GM12801 (cell line): ENCODE data around the gene JMJD7.

Experiments
- TF ChIP-seq, protein P1 (sequence below): IDR thresholded peaks from one replicate; pipeline ENCODE4 v1.5.1; 2011; ENCODE audit warnings: control low read depth; ENCODE audit not compliant: insufficient read length; ENCODE audit errors: extremely low read depth

The JMJD7 gene

DNA sequence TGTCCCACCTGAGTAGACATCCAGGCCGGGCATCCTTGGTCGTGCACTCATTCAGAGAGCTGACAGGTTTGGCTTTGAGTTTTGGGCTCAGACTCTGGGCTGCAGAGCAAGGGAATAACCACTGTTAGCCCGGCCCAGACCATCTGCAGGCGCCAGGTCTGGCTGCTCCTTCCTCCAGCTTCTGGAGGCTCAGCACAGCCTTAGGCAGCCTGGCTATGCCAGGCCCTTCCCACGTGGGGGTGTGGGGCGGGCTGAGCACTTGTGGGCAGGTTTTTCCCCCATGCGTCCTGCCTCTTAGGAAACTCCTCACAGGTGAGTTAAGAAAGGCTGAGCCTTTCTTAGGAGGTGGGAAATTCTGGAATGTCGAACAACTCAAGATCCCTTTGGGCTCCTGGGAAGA is 22.0 kb downstream of the JMJD7 start:
- TF ChIP-seq, protein P1, sequence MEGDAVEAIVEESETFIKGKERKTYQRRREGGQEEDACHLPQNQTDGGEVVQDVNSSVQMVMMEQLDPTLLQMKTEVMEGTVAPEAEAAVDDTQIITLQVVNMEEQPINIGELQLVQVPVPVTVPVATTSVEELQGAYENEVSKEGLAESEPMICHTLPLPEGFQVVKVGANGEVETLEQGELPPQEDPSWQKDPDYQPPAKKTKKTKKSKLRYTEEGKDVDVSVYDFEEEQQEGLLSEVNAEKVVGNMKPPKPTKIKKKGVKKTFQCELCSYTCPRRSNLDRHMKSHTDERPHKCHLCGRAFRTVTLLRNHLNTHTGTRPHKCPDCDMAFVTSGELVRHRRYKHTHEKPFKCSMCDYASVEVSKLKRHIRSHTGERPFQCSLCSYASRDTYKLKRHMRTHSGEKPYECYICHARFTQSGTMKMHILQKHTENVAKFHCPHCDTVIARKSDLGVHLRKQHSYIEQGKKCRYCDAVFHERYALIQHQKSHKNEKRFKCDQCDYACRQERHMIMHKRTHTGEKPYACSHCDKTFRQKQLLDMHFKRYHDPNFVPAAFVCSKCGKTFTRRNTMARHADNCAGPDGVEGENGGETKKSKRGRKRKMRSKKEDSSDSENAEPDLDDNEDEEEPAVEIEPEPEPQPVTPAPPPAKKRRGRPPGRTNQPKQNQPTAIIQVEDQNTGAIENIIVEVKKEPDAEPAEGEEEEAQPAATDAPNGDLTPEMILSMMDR = no peak

DNA sequence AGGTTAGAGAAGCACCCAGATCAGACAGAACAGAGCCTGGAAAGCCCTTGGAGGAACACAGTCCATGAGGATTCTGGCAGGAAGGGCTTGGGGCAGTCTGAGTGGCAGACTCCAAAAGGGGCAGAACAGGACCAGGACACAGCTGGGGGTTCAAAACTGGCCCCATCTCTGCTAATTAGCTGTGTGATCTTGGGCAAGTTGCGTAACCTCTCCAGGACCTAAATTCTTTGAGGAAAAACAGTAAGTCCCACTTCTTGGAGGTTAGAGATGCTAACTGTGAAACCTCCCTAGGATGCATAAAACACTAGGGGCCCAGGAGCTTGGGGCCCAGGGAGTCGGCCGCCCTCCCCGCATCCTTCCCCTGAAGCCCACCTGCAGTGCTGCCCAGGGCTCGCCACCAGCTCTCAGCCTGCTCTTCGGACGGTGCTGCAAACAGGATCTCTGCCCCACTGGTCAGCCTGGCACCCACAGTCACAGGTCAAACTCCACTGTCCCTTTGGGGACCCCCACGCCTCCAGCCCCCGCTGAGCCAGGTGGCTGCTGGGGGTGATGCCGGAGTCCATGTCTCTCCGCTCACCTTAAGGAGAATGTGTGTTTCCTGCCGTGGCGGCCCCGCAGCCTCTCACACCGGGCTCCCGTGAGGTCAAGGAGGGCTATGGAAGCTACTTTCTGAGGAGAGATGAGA is 22.7 kb downstream of the JMJD7 start:
- TF ChIP-seq, protein P1 = no peak

DNA sequence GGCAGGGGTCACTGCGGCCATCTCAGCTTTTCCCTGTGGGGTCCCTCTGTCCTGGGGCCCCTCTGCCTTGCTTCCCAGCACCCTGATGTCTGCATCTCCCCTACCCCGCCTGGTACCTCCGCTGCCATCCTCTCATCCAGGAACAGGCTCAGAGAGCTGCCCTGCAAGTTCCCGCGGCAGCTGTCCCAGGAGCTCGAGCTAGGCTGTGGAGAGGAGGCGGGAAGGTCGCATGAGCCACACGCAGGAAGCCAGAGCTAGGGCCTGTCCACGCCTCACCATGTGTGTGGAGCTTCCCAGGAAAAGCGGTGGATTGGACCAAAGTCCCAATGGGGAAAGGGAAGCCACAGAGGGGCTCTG is 23.3 kb downstream of the JMJD7 start:
- TF ChIP-seq, protein P1 = no peak

DNA sequence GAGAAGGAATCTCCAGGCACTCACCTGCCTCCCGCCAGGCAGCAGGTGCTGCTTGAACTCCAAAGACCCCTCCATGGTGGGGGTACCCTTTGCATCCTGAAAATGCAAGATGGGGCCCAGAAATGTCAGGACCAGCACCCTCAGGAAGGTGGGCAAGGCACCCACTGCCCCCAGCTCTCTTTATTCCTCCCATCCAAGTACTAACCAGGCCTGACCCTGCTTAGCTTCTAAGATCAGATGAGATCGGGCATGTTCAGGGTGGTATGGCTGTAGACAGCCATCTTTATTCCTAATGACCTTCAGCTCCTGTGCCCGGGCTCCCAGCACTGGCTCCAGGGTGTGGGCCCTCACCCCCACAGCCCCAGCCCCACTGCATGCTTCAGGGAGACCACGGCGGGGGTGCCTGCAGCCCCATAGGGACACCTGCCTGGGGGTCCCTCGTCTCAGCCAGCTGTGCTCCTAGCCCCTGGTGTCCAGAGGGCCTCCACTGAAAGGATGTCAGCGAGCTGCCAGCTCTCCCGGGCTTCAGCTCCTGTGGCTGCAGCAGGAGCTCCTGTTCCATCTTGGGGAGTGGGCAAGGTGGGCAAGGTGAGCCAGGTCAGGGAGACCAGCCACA is 24.0 kb downstream of the JMJD7 start:
- TF ChIP-seq, protein P1 = no peak

DNA sequence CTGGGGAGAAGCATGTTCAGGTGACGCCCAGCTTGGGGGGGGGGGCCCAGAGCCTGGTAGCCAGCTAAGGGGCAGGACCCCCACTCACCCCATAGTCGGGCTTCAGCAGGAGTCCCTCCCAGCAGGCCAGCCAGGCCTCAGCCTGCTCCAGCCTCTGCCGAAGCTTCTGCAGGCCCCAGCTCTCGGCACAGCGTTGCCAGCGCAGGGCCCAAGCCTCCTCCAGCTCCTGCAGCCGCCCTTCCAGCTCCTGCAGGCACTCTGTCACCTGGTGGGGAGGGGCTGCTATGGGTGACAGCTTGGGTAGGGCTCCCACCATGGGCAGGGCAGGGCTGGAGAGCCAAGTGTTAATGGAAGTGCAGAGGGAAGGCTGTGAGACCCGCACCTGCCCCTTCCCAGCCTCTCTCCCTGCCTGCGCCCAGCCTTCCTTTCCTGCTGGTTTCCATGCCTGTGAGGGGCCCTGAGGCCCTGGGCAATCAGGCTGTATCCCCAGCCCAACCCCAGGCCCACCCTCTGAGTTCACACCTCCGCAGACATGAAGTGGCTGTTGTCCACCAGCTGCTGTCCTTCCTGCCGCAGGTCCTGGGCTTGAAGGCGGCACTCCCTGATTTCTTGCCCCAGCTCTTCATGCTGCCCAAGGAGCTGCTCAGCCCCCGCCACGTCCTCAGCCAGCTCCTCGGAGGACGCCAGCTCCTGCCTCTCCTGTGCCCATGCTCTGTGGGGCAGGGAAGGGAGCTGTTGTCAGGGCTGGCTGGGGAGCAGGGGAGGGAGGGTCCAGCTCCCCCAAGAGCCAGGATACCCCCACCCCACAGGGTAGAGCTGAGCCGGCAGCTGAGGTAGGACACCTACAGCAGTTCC is 25.1 kb downstream of the JMJD7 start:
- TF ChIP-seq, protein P1 = no peak

DNA sequence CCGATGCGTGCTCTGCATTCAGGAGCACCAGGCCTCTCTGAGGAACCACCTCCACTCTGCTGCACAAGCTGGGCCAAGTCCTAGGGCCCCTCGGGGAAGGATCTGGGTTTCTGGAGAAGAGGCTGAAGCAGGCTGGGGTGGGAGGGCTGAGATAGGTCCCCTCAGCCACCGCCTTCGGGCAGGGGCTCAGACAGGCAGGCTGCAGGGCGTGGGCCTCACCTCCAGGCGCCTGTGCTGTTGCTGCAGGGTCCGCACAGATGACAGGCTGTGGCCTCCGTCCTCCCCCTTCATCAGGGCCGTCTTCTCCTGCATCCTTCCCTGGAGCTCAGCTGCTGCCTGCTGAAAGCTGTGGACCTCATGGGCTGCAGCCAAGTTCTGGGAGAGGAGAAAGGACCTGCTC is 25.9 kb downstream of the JMJD7 start:
- TF ChIP-seq, protein P1 = no peak

DNA sequence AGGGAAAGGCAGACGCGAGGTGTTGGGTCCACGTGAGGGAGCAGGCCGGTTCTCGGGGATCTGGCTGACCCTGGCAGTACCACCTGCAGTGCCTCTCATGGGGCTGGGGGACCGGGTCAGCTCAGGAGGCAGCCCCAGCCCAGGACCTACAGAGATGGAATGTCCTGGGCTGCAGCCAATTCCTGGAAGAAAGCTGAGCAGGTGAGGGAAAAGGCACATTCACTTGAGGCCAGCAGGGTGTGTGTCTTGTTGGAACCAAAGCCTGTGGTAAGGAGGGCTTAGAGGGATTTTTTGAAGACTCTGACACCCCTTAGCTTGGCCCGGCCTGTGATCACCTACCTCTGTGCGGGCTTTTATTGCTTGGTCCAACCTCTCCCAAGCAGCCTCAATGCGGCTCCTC is 26.6 kb downstream of the JMJD7 start:
- TF ChIP-seq, protein P1 = no peak
